ENCODE results near the gene STEAP4. TPM values are rescaled to one million over a fixed set of nuclear protein-coding genes. Genes with fewer than 3 reads are reported as not detected.

Gene STEAP4
- total RNA-seq, 2 experiments from 2014 or later: not detected

DNA sequence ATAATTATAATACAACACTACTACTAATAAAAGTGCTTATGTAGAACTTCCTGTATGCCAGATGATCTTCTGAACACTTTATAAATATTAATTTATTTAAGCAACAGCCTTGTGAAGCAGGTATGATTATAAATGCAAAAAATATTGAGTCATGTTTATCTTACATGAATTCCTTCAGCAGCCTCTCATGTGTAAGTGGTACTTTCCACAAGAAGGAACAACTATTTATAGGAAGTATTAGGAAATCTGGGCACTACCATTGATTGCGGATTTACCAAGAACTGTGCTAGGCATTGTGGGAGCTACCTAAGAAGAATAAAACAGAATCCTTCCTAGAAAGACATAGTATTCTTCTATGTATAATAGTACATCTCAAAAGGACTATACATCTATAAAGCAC lies 10.7 kb upstream of the STEAP4 start:
- intact Hi-C loops (cut with DNase I, micrococcal nuclease): no loop called here
- Histone ChIP-seq H3K27me3 (ENCODE audit: control insufficient read depth in 1 of 2, insufficient read depth in 2 of 2, low read length in 2 of 2) (no peaks in the 10 kb centered on the region), H3K9me3 (ENCODE audit: control insufficient read depth in 1 of 2, insufficient read depth in 1 of 2, low read length in 2 of 2) (no peaks in the 10 kb centered on the region), H3K27ac (ENCODE audit: low read depth in 1 of 2, low read length in 2 of 2) (no peak overlapping the region), H3K4me3 (ENCODE audit: low read length) (no peak overlapping the region), H3K4me1 (ENCODE audit: insufficient read depth, low read length) (no peaks in the 10 kb centered on the region), H3K36me3 (ENCODE audit: insufficient read depth, low read length) (no peaks in the 10 kb centered on the region)
- DNase-seq (peak in 2 of 14 experiments; percentile 36 to 47), ATAC-seq (ENCODE audit: poor library complexity) (no peak)
- ChIA-PET CTCF (no interaction called here), POLR2A (no interaction called here)
- no peaks in the 10 kb centered on the region for H3K4me1 Mint-ChIP-seq (ENCODE audit: low read depth)
- H3K36me3 Mint-ChIP-seq (ENCODE audit: low read depth): no peaks in the 10 kb centered on the region
- TF ChIP-seq, protein P1, sequence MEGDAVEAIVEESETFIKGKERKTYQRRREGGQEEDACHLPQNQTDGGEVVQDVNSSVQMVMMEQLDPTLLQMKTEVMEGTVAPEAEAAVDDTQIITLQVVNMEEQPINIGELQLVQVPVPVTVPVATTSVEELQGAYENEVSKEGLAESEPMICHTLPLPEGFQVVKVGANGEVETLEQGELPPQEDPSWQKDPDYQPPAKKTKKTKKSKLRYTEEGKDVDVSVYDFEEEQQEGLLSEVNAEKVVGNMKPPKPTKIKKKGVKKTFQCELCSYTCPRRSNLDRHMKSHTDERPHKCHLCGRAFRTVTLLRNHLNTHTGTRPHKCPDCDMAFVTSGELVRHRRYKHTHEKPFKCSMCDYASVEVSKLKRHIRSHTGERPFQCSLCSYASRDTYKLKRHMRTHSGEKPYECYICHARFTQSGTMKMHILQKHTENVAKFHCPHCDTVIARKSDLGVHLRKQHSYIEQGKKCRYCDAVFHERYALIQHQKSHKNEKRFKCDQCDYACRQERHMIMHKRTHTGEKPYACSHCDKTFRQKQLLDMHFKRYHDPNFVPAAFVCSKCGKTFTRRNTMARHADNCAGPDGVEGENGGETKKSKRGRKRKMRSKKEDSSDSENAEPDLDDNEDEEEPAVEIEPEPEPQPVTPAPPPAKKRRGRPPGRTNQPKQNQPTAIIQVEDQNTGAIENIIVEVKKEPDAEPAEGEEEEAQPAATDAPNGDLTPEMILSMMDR (IDR thresholded peaks at IDR 0.05): no peak
- no peak overlapping the region for H3K4me3 Mint-ChIP-seq
- no peaks in the 10 kb centered on the region for H3K9me3 Mint-ChIP-seq
- H3K27me3 Mint-ChIP-seq: peaks cover 12% of the 10 kb centered on the region
- no peak overlapping the region for H3K27ac Mint-ChIP-seq

DNA sequence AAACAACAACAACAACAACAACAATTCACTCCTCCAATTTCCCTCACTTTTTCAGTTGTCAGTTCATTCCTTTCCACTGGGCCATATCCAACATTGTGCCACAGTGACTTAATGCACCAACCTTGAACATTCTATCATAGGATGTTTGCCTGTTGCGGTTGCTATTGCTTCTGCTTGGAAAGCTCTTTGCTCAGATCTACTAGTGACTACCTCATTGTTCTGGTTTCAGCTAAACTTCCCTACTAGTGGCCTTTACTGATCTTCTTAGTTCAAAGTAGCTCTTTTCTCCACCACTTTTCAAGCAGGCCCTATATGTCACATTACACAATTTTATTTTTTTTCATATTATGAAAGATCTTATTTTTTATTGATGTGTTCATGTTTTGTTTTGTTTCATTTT lies 9.8 kb upstream of the STEAP4 start:
- Histone ChIP-seq H3K27ac (ENCODE audit: low read depth in 1 of 2, low read length in 2 of 2) (no peak overlapping the region), H3K4me3 (ENCODE audit: low read length) (no peak overlapping the region), H3K4me1 (ENCODE audit: insufficient read depth, low read length) (no peaks in the 10 kb centered on the region), H3K9me3 (ENCODE audit: control insufficient read depth in 1 of 2, insufficient read depth in 1 of 2, low read length in 2 of 2) (no peaks in the 10 kb centered on the region), H3K36me3 (ENCODE audit: insufficient read depth, low read length) (no peaks in the 10 kb centered on the region), H3K27me3 (ENCODE audit: control insufficient read depth in 1 of 2, insufficient read depth in 2 of 2, low read length in 2 of 2) (peaks cover 0 to 4% of the 10 kb centered on the region in 2 experiments)
- no peak overlapping the region for H3K27ac Mint-ChIP-seq
- H3K9me3 Mint-ChIP-seq: no peaks in the 10 kb centered on the region
- DNase-seq (no peak), ATAC-seq (ENCODE audit: poor library complexity) (no peak)
- peaks cover 21% of the 10 kb centered on the region for H3K27me3 Mint-ChIP-seq
- intact Hi-C loops (cut with DNase I, micrococcal nuclease): no loop called here
- POLR2A ChIA-PET: no interaction called here
- no peaks in the 10 kb centered on the region for H3K36me3 Mint-ChIP-seq (ENCODE audit: low read depth)
- TF ChIP-seq, protein P1 (IDR thresholded peaks at IDR 0.05): no peak
- CTCF ChIA-PET: no interaction called here
- H3K4me3 Mint-ChIP-seq: no peak overlapping the region
- no peaks in the 10 kb centered on the region for H3K4me1 Mint-ChIP-seq (ENCODE audit: low read depth)

DNA sequence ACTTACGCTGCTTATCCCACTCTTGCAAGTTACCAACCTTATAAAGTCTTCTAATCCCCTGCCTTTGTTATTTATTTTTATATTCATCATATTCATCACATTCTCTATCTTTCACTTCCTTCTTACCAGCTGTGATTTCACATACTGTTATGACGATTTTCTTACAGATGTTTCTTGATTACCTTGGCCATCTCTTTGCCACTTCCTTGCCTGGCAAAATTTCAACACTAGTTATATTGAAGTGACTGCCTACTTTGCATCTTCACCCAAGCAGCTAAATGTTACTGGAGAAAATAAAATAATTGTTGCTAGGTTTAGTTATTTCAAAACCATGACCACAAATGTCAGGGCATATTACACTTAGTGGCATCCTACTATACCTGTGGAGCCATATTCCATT lies 8.8 kb upstream of the STEAP4 start:
- no peak overlapping the region for H3K27ac ChIP-seq (ENCODE audit: low read depth in 1 of 2, low read length in 2 of 2)
- H3K9me3 ChIP-seq (ENCODE audit: control insufficient read depth in 1 of 2, insufficient read depth in 1 of 2, low read length in 2 of 2): no peaks in the 10 kb centered on the region
- Mint-ChIP-seq H3K27me3 (peaks cover 26% of the 10 kb centered on the region), H3K4me1 (ENCODE audit: low read depth) (no peaks in the 10 kb centered on the region), H3K36me3 (ENCODE audit: low read depth) (no peaks in the 10 kb centered on the region), H3K27ac (no peak overlapping the region), H3K4me3 (no peak overlapping the region), H3K9me3 (no peaks in the 10 kb centered on the region)
- ChIA-PET CTCF (no interaction called here), POLR2A (no interaction called here)
- ATAC-seq (ENCODE audit: poor library complexity) (no peak), DNase-seq (no peak)
- no peaks in the 10 kb centered on the region for H3K4me1 ChIP-seq (ENCODE audit: insufficient read depth, low read length)
- TF ChIP-seq, protein P1 (IDR thresholded peaks at IDR 0.05): no peak
- peaks cover 0 to 4% of the 10 kb centered on the region in 2 experiments for H3K27me3 ChIP-seq (ENCODE audit: control insufficient read depth in 1 of 2, insufficient read depth in 2 of 2, low read length in 2 of 2)
- H3K36me3 ChIP-seq (ENCODE audit: insufficient read depth, low read length): no peaks in the 10 kb centered on the region
- H3K4me3 ChIP-seq (ENCODE audit: low read length): no peak overlapping the region
- intact Hi-C loops (cut with DNase I, micrococcal nuclease): no loop called here
